GM19455 (cell line): ENCODE data around the gene SEMA3E.
"Not testable (repeated sequence)": the region's sequence is repeated elsewhere in the genome, so short reads cannot be mapped to it uniquely, and the experiment has no call there.

Experiments used
- ATAC-seq: cut with Tn5 transposase; IDR thresholded peaks from one replicate; pipeline ENCODE4 v1.9.1; 2021; ENCODE audit not compliant: unreplicated experiment

The SEMA3E gene

DNA sequence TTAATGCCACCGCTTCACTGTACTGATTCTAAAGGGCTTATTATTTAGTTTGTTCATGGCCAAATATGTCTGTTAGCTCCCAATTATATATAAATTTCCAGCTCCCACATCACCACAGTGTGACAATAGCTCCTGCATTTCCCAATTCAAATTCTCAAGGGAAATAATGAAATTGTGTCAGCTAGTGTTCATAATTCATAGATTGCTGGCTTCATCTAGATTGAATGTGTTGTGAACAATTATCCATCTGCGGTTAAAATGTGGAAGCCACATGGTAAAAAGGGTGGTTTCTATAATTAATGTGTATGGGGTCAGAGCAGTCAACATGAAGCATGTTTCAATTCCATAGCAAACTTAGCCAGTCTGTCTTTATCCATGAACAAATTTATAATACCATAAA, 154.3 kb downstream of the SEMA3E start:
- no peak for ATAC-seq

- no peak for ATAC-seq
Measured at GRCh38 chr7:83492802-83493201, 156.1 kb downstream of the SEMA3E start.

GRCh38 chr7:83487801-83488200, 161.1 kb downstream of the SEMA3E start:
- ATAC-seq, result no peak

- no peak for ATAC-seq
Measured at GRCh38 chr7:83486957-83487356, 162.0 kb downstream of the SEMA3E start.

GRCh38 chr7:83486536-83486935, 162.4 kb downstream of the SEMA3E start:
- no peak for ATAC-seq

DNA sequence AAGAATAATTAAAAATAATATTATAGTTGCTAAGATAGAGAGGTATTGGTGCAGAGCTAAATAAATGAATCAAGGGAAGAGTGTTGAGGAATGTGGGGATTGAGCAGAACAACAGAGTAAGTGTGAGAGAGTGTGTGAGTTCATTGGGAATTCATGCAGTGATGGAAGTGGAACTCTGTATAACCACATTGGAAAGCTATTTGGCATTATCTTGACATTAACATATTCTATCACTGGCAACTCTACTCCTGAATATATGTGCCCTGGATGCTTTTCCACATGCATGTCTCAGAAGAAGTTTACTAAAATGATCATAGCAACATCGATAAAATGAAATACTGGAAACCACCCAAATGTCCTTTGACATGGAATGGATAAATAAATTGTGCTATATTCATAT, 164.1 kb downstream of the SEMA3E start:
- ATAC-seq, result no peak

DNA sequence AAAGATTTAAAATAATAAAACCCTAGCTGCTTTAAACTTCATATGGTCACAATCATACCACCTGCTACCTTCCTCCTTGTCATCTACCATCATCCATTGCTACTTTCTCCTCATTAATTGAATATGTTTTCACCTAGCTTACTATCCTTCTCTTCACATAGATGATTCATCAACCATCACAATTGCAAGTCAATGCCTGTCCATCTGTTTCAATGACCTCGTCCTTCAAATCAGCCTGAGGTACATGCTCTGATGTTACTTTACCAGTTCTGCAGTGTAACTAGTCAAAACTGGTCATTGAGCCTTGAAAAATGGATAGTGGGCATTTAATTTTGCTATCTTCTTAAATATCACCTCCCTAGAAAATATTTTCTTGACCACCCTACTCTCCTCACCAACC, 164.7 kb downstream of the SEMA3E start:
- no peak for ATAC-seq

GRCh38 chr7:83478616-83479015, 170.3 kb downstream of the SEMA3E start:
- no peak for ATAC-seq

- no peak for ATAC-seq
Measured at GRCh38 chr7:83476511-83477050, 172.4 kb downstream of the SEMA3E start.

GRCh38 chr7:83475420-83475819, 173.5 kb downstream of the SEMA3E start:
- no peak for ATAC-seq

DNA sequence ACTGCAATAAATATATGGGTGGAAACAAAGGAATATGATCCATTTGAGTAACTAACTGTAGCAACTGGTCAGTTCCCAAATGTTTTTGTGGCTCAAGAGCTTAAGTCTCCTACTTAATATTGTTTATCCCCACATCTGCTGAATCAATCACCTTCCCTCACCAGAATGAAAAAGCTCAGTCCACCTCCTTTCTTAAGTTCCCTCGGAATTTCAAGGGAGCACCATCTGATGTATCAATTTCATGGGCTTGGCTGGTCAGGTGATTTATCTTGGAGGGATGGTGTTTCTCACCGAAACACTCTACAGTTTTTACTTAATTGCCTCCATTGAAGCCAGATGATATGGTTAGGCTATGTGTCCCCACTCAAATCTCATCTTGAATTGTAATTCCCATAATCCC, 176.6 kb downstream of the SEMA3E start:
- ATAC-seq, result no peak

DNA sequence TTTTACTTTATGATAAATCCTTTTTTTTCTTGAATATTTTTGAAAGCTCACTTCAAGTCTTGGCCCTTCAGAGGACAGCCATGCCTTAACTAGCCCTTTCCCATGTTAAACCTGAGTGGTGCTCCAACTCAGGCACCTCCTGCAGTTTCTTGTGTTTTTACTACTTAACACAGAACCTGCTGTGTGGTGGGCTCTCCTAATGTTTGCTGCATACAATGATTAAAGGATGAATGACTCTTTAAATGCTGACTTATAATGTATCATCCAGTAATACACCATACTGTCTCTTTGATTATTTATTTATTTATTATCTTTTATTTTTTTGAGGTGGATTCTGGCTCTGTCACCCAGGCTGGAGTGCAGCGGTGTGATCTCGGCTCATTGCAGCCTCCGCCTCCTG, 179.4 kb downstream of the SEMA3E start:
- ATAC-seq, result no peak

- ATAC-seq, result no peak
Measured at GRCh38 chr7:83469076-83469475, 179.9 kb downstream of the SEMA3E start.

GRCh38 chr7:83468251-83468739, 180.6 kb downstream of the SEMA3E start:
- ATAC-seq, result peak; percentile 87

GRCh38 chr7:83467493-83467892, 181.4 kb downstream of the SEMA3E start:
- no peak for ATAC-seq

DNA sequence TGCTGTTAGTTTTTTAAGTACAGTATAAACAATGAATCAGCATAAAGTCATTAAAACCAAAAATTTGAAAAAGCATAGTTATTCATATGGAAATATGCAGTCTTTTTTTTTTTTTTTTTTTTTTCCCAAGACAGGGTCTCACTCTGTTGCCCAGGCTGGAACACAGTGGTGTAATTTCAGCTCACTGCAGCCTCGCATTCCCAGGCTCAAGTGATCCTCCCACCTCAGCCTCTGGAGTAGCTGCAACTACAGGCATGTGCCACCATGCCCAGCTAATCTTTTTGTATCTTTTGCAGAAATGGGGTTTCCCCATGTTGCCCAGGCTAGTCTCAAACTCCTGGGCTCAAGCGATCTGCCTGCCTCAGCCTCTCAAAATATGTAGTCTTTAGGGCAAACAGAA, 182.0 kb downstream of the SEMA3E start:
- no peak for ATAC-seq

- no peak for ATAC-seq
Measured at GRCh38 chr7:83466187-83466923, 182.6 kb downstream of the SEMA3E start.

DNA sequence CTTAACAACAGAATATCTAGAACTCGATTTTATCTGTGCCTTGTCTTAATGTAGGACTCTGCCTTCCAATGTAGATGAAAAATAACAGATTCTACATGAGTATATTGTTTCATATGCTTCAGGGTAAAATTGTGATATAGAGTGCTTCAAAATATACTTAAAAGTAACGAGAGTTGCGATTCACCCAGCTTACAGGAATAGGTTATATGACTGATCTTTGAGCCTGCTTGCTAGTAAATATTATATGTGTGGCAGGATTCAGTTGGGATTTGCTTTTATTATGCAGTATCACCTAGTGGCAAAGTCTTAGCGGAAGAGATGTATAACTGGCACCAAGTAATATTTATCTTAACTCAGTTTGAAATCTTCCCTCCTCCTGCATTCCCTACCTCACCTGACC, 183.3 kb downstream of the SEMA3E start:
- ATAC-seq, result no peak

GRCh38 chr7:83461820-83462219, 187.1 kb downstream of the SEMA3E start:
- ATAC-seq, result not testable (repeated sequence)

- not testable (repeated sequence) for ATAC-seq
Measured at GRCh38 chr7:83459930-83460653, 188.8 kb downstream of the SEMA3E start.

- not testable (repeated sequence) for ATAC-seq
Measured at GRCh38 chr7:83459101-83459929, 189.6 kb downstream of the SEMA3E start.
